ENCODE measurements around the gene ACTR8.
"Not testable (repeated sequence)": the region's sequence is repeated elsewhere in the genome, so short reads cannot be mapped to it uniquely, and the experiment has no call there.

Gene ACTR8, protein sequence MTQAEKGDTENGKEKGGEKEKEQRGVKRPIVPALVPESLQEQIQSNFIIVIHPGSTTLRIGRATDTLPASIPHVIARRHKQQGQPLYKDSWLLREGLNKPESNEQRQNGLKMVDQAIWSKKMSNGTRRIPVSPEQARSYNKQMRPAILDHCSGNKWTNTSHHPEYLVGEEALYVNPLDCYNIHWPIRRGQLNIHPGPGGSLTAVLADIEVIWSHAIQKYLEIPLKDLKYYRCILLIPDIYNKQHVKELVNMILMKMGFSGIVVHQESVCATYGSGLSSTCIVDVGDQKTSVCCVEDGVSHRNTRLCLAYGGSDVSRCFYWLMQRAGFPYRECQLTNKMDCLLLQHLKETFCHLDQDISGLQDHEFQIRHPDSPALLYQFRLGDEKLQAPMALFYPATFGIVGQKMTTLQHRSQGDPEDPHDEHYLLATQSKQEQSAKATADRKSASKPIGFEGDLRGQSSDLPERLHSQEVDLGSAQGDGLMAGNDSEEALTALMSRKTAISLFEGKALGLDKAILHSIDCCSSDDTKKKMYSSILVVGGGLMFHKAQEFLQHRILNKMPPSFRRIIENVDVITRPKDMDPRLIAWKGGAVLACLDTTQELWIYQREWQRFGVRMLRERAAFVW

DNA sequence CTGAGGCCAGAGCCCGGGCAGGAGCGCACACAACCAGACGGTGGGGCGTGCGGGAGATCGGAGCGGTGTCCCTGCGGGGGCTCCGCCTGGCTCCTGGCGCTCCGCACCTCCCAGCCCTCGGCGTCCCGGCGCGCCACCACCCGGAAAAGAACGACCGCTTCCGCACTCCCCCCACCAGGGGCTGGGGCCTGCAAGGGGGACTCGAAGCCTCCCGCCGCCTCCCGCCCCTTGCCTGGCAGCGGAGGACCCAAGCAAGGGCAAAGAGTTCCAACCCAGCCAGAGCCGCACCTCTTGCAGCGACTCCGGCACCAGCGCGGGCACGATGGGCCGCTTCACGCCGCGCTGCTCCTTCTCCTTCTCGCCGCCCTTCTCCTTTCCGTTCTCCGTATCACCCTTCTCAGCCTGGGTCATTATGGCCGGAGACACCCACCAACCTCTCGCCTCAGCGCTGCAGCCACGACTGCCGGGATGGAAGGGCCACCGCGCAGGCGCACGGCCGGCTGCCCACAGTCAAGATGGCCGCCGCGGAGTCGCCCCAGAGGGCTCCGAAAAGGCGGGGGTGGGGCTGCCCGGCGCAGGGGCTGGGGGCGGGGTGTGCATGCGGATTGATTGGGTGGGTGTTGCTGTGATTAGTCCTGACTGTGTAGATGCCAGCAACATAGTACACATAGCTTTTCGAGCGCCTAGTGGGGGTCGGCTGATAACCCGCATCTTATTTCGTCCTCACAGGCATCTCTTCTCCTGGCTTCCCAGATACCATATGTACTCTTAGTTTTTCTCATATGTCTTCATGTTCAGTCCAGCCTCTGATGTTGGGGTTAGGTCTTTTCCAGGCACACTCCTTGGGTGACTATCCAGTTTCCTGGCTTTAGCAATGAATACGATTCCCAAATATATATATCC lies at the start of gene ACTR8:
Gene ACTR8 (minus strand): TSS at position 462 of the 903 bp plus-strand sequence. CDS start 51 bp downstream, at position 411.
- DNase-seq: peak; percentile 26

DNA sequence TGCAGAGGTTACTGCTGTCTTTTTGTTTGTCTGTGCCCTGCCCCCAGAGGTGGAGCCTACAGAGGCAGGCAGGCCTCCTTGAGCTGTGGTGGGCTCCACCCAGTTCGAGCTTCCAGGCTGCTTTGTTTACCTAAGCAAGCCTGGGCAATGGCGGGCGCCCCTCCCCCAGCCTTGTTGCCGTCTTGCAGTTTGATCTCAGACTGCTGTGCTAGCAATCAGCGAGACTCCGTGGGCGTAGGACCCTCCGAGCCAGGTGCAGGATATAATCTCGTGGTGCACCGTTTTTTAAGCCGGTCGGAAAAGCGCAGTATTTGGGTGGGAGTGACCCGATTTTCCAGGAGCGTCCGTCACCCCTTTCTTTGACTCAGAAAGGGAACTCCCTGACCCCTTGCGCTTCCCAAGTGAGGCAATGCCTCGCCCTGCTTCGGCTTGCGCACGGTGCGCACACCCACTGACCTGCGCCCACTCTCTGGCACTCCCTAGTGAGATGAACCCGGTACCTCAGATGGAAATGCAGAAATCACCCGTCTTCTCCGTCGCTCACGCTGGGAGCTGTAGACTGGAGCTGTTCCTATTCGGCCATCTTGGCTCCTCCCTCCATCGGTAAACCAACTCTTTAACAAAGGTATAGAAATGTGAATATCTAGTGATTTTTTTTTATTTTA lies 45.4 kb upstream of the ACTR8 start:
- not testable (repeated sequence) for DNase-seq

DNA sequence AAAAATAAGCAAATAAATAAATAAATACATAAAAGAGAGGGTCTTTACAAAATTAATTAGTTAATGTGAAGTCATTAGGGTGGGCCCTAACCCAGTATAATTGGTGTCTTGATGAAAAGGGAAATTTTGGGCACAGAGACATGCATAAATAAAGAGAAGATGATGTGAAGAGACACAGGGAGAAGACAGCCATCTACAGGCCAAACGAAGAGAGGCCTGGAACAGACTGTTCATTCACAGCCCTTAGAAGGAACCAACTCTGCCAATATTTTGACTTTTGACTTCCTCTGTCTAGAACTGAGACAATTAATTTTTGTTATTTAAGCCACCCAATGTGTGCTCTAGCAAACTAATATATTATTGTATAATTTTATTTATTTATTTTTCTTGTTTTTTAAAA lies 39.3 kb upstream of the ACTR8 start:
- no peak for DNase-seq

DNA sequence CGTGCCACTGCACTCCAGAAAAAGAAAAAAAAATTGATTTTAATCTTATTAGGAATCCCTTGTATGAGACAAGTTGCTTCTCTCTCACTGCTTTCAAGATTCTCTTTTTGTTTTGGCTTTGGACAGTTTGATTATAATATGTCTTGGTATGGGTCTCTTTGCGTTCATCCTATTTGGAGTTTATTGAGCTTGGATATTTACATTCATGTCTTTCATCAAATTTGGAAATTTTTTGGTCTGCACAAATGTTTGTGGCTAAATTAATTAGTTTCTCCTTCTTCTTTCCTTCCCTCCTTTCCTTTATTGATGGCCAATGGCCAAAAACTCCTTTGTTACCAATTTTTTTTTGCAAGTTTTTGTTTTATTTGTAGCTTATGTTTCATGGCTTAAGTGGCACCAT lies 37.8 kb upstream of the ACTR8 start:
- DNase-seq: no peak

DNA sequence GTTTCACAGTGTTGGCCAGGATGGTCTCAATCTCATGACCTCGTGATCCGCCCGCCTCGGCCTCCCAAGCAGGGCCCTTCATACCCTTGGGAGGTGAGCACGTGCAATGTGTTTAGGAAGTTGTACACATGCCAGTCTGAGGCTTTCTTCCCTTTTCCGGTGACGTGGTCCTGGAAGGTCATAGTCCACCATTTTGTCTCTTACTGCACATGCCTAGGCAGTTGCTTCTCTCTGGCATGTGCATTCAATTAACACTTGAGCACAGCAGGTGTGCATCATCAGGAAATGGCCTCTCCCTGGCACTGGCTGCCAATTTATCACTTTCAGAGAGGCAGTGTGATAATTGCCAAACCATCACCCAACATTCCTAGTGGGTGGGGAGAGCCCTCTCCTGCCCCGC lies 31.4 kb upstream of the ACTR8 start:
- DNase-seq: no peak

DNA sequence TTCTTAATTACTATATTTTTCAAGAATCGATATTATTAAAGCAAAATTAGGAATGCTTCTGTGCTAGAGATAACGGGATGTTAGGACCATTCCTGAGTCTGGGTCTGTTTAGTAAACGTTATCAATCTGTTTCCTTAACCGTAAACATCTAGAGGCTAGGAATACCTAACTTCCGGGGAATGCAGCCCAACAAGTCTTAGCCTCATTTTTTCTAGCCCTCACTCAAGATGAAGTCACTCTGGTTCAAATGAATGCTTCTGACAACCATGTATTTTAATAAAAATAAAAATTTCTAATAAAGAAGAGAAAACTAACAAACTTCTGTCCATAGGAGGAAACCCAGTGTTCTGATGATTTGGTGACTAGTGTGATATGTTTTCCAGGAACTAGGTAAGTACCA lies 20.8 kb upstream of the ACTR8 start:
- DNase-seq: no peak

DNA sequence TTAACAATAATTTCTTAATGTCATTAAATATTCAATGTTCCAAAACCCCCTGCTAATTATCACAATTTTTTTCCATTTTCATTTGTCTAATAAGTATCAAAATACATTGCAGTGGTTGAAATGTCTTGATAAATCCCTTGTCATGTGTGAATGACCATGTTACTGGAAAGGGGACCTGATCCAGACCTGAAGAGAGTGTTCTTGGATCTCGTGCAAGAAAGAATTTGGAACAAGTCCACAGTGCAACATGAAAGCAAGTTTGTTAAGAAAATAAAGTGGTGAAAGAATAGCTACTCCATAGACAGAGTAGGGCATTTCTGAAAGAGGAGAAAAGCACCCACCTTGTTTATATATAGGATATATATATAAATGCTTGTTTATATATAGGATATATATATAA lies 20.1 kb upstream of the ACTR8 start:
- no peak for DNase-seq

DNA sequence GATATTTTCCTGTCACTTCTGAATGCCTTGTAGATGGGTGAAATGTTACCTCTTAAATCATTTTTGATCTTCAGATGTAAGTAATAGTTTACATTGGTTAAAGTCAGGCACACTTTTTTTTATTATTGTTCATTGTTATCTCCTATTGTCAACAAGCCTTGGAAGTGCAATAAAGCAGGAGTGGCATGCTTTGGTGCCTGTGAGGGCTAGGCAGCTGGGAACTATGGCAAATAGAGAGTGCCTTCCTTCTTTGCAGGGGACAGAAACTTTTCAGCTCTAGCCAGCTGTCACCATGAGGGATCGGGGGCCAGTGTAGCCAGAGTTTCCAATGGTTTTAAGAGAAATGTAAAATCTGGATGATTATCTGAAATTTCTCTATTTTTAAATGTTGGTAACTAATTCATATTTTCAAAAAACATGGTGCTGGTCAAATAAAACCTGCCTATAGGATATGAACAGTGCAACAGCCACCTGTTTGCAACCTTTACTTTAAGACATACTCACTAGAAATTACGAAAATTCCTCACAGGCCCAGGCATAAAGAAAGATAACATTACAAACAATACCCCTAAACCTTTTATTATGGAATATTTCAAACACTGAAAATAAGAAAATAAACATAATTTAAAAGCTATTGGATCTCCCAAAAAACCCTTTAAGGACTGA lies 18.8 kb upstream of the ACTR8 start:
- no peak for DNase-seq

DNA sequence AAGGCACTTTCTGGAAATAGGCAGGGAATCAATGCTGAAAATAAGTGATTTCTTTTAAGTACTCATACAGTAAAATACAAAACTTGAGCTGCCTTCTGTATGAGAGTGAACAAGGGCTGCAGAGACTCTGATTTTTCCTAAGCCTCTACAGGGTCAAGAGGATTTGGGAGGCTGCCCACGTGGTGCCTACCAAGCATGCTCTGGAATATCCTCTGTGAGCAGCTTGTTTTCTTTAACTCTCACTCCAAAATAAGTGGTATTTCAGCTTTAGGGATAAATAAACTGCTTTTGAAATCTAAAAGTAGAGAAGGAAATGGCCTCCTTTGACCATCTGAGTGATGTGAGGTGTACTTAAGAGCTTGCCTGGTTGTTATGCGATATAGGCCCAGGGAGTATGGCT lies 17.8 kb upstream of the ACTR8 start:
- no peak for DNase-seq

DNA sequence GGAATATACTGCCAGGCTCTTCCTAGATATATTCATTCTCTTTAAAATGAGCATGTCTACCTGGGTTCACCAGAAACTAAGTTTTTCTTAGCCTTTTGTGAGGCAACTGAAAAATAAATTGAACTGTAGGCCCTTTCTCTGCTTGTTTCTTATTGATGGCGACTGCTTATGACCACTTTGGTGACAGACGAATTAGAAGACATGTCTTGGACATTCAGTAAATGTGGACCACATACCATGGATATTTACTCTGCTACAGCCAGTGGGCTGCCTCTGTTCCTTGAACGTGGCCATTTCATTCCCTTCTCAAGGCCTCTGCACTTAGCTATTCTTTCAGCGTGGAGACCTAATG lies 10.3 kb upstream of the ACTR8 start:
- no peak for DNase-seq

DNA sequence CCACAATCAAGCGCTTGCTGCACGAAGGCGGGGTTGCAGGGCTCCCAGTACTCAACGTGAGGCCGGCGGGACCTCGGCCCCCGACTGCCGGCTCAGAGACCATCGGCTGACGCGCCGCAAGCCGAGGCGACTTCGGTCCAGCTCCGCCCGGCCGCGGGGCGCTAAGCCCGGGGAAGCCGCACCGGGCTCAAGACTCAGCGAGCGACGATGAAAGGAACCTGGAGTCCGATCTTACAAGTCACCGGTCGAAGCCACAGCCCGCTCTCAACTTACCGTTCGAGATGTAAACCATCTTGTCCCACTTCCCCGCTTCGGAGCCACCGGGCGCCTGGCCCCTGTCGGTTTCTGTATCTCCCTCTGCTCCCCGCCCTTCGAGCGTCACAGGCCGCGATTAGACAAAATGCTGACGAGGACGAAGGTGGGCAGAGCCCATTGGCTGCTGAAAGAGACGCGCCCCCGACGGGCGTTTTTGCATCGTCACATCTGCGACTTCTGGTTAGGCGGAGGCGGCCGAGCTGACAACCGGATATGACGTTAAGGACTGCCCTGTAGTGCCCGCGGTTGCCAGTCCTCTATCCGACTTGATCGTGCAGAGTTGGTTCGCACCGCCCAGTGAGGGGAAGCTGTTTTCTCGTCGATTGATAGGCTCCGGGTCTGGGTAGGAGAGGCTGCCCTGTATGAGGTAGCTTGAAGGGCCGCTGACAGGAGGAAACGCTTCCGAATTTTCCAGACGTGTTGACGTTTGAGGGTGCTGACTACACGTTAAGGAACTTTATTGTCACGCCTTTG lies 9.7 kb upstream of the ACTR8 start, which contains the start of gene SELENOK:
Gene SELENOK (minus strand): TSS at position 363 of the 789 bp plus-strand sequence.
- peak; percentile 98 for DNase-seq

DNA sequence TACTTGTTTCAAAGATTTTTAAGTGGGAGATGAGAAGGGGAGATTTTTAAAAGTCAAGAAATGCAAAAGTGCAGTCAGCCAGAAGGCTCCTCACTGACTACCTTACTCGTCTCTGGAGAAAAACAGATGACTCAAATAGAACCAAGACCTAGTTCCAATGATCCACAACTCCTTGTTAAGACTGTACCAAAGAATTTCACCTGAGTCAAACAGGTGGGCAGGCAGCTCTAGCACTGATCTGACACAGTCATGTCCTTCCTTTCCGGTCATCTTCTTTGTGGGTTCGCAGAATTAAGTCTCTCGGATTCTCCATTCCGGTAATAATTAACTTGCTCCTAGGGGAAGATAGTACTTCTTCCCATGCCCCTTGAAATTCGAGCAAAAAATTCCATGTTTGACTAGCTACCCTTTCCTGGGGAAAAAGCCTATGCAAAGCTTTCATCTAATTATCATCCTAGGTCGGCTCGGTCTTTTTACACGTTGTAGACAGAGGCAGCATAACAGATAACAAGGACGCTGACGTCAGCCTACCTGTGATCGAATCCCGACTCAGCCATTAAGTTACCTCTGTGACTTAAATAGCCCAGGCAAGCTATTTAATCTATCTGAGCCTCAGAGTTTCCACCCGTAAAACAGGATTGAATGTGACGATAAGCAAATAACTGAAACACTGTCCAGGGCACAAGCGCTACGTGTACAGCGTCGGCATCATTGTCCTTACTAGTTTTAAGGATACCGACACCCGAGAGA lies 8.9 kb upstream of the ACTR8 start:
- DNase-seq: no peak

DNA sequence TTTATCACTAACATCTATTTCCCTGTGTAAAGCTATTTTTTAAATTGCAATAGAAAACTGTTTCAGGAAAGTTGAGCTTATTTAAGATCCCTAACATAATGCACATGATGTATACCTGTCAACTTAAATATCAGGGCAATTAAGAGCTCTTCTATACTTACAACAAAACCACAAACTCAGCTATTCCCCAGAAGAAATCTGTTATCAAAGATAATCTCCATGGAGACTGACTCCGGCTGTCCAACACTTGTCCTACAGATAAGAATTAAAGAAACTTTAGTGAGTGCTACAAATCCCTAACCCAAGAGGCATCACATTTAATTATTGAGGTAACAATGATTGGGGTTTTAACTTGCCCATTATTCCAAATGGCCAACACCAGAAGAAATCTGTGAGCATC lies 6.3 kb upstream of the ACTR8 start:
- no peak for DNase-seq

DNA sequence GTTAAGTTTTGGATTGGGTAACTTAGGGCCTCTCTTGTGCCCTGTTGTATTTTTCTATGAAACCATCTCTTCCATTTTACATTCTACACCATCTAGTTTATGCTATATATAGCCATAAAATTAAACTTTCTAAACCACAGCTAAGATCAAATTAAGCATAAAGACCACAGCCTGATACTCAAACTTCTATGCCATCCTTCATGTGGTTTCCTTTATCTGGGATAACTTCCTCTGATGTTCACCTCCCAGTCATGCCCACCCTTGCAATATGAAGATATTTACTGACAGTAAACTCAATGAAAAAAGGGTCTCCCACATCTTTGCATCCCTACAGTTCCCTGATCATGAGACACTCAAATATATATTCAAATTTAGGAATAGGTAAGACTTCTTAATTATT lies 5.5 kb upstream of the ACTR8 start:
- no peak for DNase-seq

DNA sequence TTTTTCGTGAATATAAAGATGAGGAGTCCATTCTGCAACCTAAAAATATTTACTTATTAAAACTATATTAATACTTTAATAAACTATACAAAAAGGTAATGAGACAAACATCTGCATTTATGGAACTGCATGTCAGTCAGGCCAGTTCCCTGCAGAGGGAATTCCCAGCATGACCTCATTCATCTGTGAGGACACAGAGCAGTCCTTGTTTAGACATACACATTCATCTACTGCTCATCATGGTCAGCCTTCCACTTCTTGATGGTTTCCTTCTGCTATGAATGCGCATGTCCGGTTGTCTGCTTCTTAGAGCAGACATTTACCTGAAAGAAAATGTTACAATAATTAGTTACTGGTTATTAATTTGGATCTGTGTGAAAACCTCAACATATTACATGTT lies 3.3 kb upstream of the ACTR8 start:
- DNase-seq: no peak

DNA sequence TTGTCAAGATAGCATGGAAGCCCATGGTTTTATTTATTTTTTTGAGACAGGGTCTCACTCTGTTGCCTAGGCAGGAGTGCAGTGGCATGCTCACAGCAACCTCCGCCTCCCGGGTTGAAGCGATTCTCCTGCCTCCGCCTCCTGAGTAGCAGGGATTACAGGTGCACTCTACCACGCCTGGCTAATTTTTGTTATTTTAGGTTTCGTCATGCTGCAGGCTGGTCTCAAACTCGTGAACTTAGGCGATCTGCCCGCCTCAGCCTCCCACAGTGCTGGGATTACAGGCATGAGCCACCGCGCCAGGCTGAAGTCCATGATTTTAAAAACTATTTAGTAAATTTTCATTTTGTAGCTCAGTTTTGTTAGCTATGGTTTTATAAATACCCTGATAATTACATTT lies 2.7 kb upstream of the ACTR8 start:
- DNase-seq: no peak

DNA sequence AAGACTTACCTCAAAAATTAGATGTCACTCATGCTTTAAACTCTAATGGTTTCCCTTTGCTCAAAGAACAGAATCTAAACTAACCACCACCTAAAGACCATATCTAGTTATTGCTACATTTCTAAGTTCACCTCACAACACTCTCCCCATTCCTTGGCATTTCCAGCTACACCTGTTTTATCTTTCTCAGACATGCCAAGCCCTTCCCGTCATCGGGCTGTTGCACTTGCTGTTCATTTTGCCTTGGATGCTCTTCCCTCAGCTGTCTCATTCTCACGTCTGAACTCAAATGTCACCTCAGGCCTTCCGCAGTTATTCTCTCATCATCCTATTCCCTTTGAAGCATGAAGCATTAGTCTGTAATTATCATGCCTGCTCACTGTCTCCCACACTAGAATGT lies 1.1 kb upstream of the ACTR8 start:
- no peak for DNase-seq

DNA sequence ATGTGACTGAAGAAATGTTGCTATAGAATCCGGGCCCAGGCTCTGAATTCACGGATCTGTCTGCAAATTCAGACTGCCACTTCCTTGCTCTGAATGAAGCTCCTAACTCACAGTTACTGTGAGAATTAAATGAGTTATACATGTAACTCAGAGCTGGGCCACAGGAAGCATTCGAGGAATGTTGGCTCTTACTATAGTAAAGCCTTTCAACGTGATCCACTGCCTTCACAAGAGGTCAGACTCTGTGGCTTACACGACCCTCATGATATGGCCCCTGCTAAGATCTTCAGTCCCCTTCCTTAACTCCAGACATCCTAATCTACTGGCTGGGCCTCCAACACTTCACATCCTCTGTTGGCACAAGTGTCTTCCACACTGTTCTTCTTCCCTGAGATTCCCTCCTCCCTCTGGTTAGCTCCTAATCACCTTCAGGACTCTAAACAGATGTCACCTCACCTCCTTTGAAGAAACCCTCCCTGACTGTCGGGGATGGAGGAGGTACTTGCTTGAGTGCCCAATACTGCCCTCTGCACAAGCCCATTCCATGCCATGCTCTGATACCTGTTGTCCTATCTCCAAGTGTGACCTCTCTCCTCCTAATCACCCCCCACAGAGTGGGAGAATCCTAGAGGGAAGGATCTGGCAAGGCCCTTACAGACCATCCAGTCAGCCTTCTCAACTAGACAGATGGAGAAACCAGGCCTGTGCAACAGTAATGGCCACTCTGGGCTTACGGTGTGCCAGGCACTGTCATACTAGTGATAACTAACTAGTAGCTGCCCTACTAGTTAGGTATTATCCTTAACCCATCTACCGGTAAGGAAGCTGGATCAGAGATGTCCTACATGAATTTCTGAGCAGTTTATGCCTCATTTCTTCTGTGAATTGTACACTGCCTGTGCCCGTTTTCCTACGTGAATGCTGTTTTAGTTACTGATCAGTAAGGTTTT lies 1.3 kb downstream of the ACTR8 start:
- DNase-seq: no peak

DNA sequence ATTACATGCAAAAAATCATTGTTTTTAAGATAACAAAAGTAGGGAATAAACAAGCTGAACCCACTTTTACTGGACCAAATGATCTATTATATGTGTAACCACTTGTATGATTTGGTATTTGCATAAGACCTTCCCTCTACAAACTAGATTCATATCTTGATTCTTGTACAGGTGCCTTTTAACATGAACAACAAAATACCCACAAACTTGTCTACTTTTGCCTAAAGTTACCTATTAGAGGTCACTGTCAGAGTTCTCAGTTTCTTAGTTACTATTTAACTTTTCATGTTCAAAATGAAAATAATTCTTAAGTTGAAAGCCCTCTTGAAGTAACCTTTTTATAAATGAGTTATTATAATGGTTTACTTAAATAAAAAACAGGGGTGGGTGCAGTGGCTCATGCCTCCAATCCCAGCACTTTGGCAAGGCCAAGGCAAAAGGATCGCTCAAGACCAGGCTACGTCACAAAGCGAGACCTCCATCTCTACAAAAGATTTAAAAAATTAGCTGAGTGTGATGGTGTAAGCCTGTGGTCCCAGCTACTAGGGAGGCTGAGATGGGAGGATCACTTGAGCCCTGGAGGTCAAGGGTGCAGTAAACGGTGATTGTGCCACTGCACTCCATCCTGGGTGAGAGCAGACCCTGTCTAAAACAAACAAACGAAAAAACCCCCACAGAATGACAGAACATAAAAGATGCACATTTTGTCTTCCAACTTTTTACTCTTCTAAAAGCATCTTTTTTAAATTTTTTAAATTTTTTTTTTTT lies 16.0 kb downstream of the ACTR8 start:
- DNase-seq: no peak

Data from SIG-M5 (cell line).